ENCODE measurements around the gene CDK11B.
"Not testable (repeated sequence)": the region's sequence is repeated elsewhere in the genome, so short reads cannot be mapped to it uniquely, and the experiment has no call there.

Gene CDK11B

GRCh38 chr1:1678581-1679380, 20.0 kb upstream of the CDK11B start:
- no peak for DNase-seq (ENCODE audit: low read depth)
- TF ChIP-seq, protein P1, sequence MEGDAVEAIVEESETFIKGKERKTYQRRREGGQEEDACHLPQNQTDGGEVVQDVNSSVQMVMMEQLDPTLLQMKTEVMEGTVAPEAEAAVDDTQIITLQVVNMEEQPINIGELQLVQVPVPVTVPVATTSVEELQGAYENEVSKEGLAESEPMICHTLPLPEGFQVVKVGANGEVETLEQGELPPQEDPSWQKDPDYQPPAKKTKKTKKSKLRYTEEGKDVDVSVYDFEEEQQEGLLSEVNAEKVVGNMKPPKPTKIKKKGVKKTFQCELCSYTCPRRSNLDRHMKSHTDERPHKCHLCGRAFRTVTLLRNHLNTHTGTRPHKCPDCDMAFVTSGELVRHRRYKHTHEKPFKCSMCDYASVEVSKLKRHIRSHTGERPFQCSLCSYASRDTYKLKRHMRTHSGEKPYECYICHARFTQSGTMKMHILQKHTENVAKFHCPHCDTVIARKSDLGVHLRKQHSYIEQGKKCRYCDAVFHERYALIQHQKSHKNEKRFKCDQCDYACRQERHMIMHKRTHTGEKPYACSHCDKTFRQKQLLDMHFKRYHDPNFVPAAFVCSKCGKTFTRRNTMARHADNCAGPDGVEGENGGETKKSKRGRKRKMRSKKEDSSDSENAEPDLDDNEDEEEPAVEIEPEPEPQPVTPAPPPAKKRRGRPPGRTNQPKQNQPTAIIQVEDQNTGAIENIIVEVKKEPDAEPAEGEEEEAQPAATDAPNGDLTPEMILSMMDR (conservative IDR thresholded peaks at IDR 0.05; ENCODE audit: low read depth, low read length): peak; percentile 56
- no peak overlapping the region for H3K4me3 ChIP-seq (ENCODE audit: low read length)

GRCh38 chr1:1677718-1678580, 19.1 kb upstream of the CDK11B start:
- DNase-seq (ENCODE audit: low read depth): no peak
- TF ChIP-seq, protein P1 (conservative IDR thresholded peaks at IDR 0.05; ENCODE audit: low read depth, low read length): no peak
- no peak overlapping the region for H3K4me3 ChIP-seq (ENCODE audit: low read length)

GRCh38 chr1:1676087-1676486, 17.3 kb upstream of the CDK11B start:
- DNase-seq (ENCODE audit: low read depth); H3K4me3 ChIP-seq (ENCODE audit: low read length): not testable (repeated sequence)

DNA sequence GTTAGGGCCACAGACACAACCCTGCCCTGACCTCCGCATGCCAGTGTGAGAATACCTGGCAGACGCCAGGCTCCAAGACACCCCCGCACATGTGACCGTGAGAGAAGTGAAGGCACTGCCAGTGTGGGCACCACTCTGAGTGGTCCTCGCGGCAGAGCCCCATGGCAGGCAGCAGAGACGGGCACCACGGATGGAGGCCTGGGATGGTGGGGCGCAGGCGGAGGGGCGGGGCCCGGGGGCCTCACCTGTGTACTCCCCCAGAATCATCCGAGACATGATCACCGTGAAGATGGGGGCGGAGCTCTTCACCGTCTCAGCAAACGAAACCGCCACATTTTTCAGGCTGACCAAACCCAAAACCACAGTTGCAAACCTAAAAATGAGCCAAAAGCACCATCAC, 16.4 kb upstream of the CDK11B start:
- not testable (repeated sequence) for DNase-seq (ENCODE audit: low read depth); H3K4me3 ChIP-seq (ENCODE audit: low read length)

DNA sequence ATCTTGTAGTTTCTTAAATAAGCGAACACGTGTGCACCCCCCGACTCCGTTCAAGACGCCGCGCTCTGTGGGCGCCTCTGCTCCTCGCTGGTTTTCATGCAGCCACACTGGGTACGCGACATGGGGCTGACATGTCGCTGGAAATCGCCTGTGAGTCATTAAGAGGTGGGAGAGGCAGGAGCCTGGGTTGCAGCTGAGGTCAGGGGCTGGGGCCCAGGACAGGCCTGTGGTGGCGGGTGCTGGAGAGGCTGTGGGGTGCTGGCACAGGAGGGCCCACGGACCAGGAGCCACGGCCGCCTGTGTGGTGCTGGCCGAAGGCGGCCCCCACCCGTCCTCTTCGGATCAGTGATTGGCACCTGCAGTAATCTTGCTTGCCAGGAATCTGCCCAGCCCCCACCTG, 16.0 kb upstream of the CDK11B start:
- not testable (repeated sequence) for H3K4me3 ChIP-seq (ENCODE audit: low read length); DNase-seq (ENCODE audit: low read depth)

GRCh38 chr1:1672181-1672965, 13.6 kb upstream of the CDK11B start:
- H3K4me3 ChIP-seq (ENCODE audit: low read length): no peak overlapping the region
- DNase-seq (ENCODE audit: low read depth): no peak
- TF ChIP-seq, protein P1 (conservative IDR thresholded peaks at IDR 0.05; ENCODE audit: low read depth, low read length): no peak

GRCh38 chr1:1671365-1672119, 12.7 kb upstream of the CDK11B start:
- H3K4me3 ChIP-seq (ENCODE audit: low read length): no peak overlapping the region
- TF ChIP-seq, protein P1 (conservative IDR thresholded peaks at IDR 0.05; ENCODE audit: low read depth, low read length): no peak
- no peak for DNase-seq (ENCODE audit: low read depth)

GRCh38 chr1:1670866-1671265, 12.1 kb upstream of the CDK11B start:
- H3K4me3 ChIP-seq (ENCODE audit: low read length): no peak overlapping the region
- TF ChIP-seq, protein P1 (conservative IDR thresholded peaks at IDR 0.05; ENCODE audit: low read depth, low read length): no peak
- no peak for DNase-seq (ENCODE audit: low read depth)

Data from retinal pigment epithelial cell (primary cell).